ENCODE data around the gene BMS1.
"Not testable (repeated sequence)": the region's sequence is repeated elsewhere in the genome, so short reads cannot be mapped to it uniquely, and the experiment has no call there.

Gene BMS1

DNA sequence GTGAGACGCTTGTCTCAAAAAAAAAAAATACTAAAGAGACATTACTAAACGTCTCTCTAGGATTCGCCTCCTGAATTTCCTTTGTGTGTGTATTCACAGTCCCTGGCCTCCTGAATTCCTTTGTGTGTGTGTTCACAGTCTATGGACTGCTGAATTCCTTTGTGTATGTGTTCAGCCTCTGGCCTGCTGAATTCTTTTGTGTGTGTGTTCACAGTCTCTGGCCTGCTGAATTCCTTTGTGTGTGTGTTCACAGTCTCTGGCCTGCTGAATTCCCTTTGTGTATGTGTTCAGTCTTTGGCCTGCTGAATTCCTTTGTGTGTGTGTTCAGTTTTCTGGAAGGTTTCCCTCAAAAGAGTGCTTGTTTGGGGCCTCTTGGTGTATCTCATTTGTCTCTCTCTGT, 8.2 kb downstream of the BMS1 start:
- DNase-seq: no peak

DNA sequence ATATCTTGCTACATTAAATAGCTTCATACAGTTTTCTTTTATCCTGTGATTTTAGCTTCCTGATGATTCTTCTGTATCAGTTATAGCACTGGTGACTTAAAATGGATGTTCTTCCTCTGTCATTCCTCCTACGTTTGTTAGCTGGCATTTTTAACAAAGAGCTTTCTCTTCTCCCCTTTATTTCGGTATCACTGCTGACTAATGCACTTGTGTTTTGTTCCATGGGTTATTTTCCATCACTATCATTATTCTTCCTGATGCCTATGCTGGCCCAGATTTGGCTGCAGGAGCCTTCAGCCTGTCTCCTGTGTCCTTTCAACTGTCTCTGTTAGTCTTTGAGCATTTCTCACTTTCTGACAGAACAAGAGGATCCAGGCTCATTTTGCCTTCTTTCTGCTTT, 13.1 kb downstream of the BMS1 start:
- DNase-seq: no peak

- no peak for DNase-seq
These were observed 18.5 kb downstream of the BMS1 start for GRCh38 chr10:42801135-42801534.

GRCh38 chr10:42802876-42803275, 20.3 kb downstream of the BMS1 start:
- no peak for DNase-seq

- DNase-seq: no peak
These were observed 27.1 kb downstream of the BMS1 start for GRCh38 chr10:42809676-42810075.

DNA sequence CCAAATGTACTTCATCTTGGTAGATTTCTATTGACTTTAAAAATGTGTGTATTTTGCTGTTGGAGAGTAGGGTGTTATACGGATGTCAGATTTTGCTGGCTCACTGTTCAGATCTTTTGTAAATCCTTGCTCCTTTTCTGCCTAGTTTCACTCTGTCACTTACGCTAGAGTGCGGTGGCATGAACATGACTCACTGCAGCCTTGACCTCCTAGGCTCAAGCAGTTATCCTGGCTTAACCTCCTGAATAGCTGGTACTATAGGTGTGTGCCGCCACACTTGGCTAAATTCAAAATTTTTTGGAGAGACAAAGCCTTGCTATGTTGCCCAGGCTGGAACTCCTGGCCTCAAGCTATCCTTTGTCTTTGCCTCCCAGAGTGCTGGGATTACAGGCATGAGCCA, 29.4 kb downstream of the BMS1 start:
- no peak for DNase-seq

DNA sequence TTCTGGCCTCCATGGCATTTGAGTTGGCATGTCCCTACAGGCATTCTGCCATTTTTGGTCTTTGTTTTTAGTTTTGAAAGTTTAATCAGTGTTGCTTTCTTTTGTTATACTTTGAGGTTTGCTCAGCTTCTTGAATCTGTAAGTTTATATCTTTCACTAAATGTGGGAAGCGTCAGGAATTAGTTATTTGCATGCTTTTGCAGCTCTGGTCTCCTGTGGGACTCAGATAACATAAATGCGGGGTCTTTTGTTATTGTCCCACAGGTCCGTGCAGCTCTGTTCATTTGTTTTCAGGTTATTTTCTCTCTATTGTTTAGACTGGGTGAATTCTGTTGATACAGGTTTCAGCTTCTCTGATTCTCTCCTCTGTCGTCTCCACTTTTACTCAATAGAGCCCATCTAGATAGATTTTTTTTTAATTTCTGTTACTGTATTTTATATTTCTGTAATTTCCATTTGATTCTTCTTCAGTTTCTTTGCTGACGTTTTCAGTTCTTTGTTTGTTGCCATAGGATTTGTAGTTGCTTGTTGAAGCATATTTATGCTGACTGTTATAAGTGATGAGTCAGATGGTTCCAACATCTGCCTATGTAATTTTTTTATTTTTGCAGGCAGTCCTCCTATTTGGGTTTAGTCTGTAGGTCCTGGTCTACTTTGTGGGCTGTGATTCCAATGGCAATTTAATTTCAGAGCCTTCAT, 31.5 kb downstream of the BMS1 start:
- DNase-seq: not testable (repeated sequence)

GRCh38 chr10:42816334-42816733, 33.7 kb downstream of the BMS1 start:
- DNase-seq: not testable (repeated sequence)

DNA sequence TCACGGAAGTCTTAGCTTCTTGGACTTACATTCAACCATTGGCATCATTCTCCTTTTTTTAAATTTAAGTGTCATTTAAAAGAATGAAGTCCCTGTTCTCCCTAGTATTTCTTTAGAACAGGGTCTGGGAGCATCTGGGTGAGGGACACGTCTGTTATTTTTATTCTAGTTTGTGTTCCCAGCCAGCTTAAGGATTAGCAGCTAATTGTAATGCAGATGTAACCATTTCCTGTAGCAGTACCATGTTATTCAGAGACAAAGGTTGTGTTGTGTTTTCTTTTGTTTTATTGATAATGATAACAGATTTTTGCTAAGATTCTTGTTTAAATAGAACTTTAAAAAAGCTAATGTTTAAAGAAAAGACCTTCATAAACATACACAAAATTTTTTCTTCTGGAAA, 34.3 kb downstream of the BMS1 start:
- no peak for DNase-seq

DNA sequence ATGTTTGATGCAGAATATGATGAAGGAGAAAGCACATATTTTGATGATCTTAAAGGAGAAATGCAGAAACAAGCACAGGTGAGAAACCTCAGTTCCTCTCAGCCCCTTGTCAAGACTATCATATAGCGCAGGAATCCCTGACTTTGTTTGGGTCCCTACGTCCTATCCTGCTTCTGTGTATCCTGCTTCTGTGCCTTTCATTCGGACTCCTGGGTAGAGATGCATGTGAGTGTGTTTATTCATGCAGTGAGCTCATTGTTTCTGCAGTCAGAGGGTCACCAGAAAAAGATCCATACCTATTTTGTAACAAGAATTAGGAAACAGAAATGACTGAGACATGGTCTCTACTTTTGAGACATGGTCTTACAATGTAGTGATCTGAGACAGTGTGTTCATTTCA, 34.8 kb downstream of the BMS1 start:
- DNase-seq: not testable (repeated sequence)

DNA sequence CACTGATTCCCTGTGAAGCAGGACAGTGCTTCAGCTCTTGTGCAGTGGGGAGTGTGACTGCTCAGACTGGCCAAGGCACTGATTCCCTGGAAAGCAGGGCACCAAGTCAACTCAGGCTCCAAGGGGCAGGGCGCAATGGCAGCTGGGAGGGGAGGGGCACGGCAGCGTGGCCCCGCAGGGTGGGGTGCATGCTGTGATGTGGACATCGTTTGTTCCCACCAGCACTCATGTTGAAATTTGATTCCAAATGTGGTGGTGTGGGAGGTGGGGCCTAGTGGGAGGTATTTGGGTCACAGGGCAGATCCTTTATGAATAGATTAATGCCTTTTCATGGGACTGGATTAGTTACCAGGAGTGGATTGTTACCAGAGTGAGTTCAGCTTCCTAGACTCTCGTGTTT, 44.2 kb downstream of the BMS1 start:
- not testable (repeated sequence) for DNase-seq

DNA sequence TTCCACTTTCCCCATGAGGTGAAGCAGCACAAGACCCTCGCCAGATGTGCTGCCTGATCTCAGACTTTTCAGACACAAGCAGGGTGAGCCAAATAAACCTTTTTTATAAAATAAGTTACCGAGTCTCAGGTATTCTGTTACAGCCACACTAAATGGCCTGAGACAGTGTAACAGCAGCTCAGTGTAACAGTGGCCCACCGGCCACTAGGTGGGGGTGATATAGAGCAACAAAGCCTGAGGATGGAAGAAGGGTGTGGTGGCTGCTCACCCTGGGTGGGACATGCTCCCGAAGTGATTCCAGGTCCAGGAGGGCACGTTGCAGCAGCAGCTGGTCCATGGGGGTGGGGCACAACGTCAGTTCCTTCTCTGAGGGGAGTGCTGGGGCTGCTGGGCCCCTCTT, 44.6 kb downstream of the BMS1 start:
- no peak for DNase-seq

DNA sequence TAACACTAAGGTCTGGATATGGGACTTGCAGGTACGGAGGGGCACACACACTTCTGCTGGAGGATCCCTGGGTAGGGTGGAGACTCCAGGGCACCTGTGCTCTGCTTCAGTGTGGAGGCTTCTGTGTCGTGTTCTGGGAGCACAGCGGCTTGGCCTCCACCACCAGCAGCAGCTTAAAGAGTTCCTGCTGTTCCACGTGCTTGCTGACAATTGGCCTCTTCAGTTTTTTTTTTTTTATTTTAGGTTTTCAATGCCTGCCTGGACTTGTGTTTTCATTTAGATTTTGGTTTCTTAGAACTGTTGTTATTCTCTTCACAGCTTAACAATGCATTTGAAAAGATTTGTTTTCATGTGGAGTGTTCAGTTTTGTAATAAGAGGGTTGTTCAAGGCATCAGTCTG, 45.8 kb downstream of the BMS1 start:
- not testable (repeated sequence) for DNase-seq

DNA sequence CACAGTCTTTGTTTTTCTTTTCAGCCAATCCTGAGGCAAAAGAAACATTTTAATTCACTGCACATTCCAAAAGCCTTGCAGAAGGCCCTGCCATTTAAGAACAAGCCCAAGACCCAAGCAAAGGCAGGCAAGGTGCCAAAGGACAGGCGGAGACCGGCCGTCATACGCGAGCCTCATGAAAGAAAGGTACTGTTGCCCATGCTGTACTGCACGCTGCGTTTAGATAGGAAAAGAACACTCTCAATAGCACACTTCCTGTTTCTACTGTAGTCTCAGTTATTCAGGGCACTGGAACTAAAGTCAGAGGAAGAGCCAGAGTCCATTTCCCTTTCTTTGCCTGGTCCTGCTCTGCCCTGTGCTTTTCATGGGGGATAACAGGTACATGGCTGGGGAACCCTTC, 47.6 kb downstream of the BMS1 start:
- no peak for DNase-seq

DNA sequence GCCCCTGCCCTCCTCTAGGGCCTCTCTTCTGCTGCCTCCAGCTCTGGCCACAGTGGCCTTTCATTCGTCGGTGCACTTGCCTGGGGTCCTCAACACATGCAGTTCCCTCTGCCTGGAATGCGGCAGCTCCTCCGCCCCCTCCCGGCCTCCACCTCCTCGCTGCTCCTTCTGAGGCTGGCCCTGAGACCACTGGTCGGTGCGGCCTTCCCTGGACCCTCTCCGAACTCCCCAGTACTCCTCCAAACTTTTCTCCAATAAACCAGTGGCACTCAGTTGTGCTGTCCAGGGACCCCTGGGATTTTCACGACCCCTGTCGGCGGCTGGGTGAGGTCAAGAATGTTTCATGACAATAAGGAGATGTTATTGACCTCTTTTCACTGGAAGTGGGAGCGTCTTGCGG, 53.5 kb downstream of the BMS1 start:
- DNase-seq: no peak

DNA sequence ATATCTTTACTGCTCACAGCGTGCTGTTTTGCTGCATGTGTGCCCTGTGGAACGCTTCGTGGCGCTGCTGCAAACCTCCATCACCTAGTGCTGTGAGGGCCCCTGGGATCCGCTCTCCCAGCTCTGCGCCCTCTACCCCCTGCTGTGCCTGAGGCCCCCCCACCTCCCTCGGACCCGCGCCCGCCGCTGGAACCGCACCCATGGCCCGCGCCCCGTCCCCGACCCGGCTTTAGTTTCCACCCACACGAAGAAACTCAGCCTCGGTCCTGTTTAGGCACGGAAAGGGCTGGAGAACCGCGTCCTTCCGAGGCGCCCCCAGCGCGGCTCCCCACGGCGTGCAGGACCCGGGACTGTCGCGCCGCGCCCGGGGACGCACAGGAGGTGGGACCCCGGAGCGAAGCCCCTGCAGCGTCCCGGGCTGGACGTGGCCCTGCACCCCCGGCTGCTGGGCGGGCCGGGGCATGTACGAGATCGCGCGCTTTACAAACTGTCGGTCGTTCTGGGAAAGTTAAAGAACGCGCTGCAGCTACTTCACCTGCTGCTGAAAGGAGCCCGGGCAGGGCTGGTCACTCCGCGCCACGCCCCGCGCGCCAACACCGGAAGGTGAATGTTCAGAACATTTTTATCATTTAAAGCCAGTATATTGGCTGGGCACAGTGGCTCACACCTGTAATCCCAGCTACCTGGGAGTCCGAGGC, 54.3 kb downstream of the BMS1 start:
- DNase-seq: peak; percentile 48

DNA sequence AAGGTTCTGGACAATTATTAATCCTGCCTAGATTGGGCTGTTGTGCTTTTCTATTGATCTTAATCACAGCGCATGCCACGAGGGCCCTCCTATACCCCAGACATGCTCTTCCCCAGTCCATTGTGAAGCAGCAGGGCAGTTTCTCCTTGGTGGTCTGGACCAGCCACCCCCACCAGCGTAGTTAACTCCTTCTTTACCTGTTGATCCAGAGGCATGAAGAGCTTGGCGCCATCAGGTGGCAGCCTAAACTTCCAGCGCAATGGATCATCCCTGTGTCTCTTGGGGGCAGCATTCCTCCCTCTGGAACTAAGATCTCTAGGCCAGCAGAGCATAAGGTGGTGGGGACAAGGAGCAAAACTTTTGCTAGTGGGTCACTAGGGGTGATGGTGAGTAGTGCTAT, 62.2 kb downstream of the BMS1 start:
- not testable (repeated sequence) for DNase-seq

GRCh38 chr10:42847261-42847660, 64.7 kb downstream of the BMS1 start:
- not testable (repeated sequence) for DNase-seq

GRCh38 chr10:42850931-42851330, 68.3 kb downstream of the BMS1 start:
- no peak for DNase-seq

- DNase-seq: no peak
These were observed 76.7 kb downstream of the BMS1 start for GRCh38 chr10:42859256-42859655.

GRCh38 chr10:42860016-42860415, 77.4 kb downstream of the BMS1 start:
- not testable (repeated sequence) for DNase-seq

GRCh38 chr10:42862801-42863200, 80.2 kb downstream of the BMS1 start:
- DNase-seq: not testable (repeated sequence)

- no peak for DNase-seq
These were observed 82.0 kb downstream of the BMS1 start for GRCh38 chr10:42864575-42864974.

DNA sequence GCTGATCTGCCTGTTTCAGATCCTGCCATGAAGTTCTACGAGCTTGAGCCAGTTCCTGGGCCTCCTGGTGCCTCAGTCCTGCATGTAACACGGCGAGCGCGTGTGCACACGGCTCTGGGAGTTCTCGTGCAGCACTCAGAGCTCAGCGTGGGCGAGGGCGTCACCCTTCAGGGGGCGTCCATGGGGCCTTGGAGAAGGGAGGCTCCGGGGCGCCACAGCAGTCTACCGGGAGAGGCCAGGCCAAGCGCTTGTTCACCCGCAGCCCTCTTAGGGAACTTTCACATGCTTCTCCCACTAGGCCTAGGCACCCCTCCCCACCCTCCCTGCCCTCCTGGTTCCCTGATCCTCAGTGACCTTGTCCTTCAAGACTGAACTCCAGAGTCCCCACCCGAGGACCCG, 83.1 kb downstream of the BMS1 start:
- DNase-seq: no peak
